HepG2 (cell line): ENCODE data around the gene PTPRQ. TPM values are rescaled to one million over a fixed set of nuclear protein-coding genes. Genes with fewer than 3 reads are reported as not detected.

Experiments
- ATAC-seq: fragments of 200-7000 bp; cut with Tn5 transposase; 3 replicates; pipeline ENCODE4 v1.9.1; 2020; ENCODE audit warnings: mild to moderate bottlenecking, moderate library complexity
- BruUV-seq: library from RNA; stranded (reverse); fragments of 400-500 nt; replicated peaks from 2 replicates; lab custom pipeline; 2021; lab: Mats Ljungman, UMichigan
- CTCF ChIA-PET: fragments of 300-600 bp; formaldehyde crosslinking; extraction: SDS; loops from one replicate; lab custom pipeline; 2021; ENCODE audit warnings: low total read pairs, inconsistent platforms, low intra/inter-chr PET ratio; lab: Yijun Ruan, JAX
- POLR2A ChIA-PET: fragments of 350-600 bp; sonication (Branson Sonifier 250); formaldehyde crosslinking; loops from one replicate; lab custom pipeline; 2020; ENCODE audit warnings: antibody characterized with exemption, inconsistent platforms; lab: Yijun Ruan, JAX
- DNase-seq: peaks from one replicate; pipeline ENCODE4 v3.0.0-alpha.2; 2015; ENCODE audit warnings: low spot score
- FAIRE-seq: peaks from 3 replicates; lab custom pipeline; 2011; peaks lifted over from hg19 to GRCh38; lab: Jason Lieb, UNC
- H2AFZ ChIP-seq: one replicate; pipeline ENCODE4 v1.6.1; 2011; ENCODE audit warnings: low read length, inconsistent platforms
- H3K27ac ChIP-seq: fragments of 300-600 bp; 3 replicates; pipeline ENCODE4 v1.8.0; 2011; ENCODE audit warnings: mixed run types, mild to moderate bottlenecking, mixed read lengths, low read length, inconsistent platforms; ENCODE audit not compliant: insufficient read depth; ENCODE audit errors: extremely low read length
- H3K27me3 ChIP-seq, 2 experiments: fragments of 200-600 bp in 1 of 2; 2 replicates in 1 of 2; 3 replicates in 1 of 2; pipeline versions ENCODE4 v1.6.0 to v1.8.0; 2011; ENCODE audit warnings: low read length in 2 of 2, mild to moderate bottlenecking in 2 of 2, moderate library complexity in 2 of 2, inconsistent platforms in 1 of 2; ENCODE audit not compliant: insufficient read depth in 2 of 2, control insufficient read depth in 1 of 2
- H3K36me3 ChIP-seq, 2 experiments: fragments of 200-600 bp in 1 of 2; replicated peaks in 1 of 2; 2 replicates in 1 of 2; 3 replicates in 1 of 2; pipeline versions ENCODE4 v1.5.1 to v1.8.0; 2011; ENCODE audit warnings: low read length in 2 of 2, inconsistent platforms in 1 of 2; ENCODE audit not compliant: insufficient read depth in 2 of 2, control insufficient read depth in 1 of 2
- H3K4me1 ChIP-seq: 2 replicates; pipeline ENCODE4 v1.5.1; 2012; ENCODE audit warnings: low read length, inconsistent platforms; ENCODE audit not compliant: insufficient read depth
- H3K4me2 ChIP-seq: 2 replicates; pipeline ENCODE4 v1.6.0; 2011; ENCODE audit warnings: low read depth, low read length, inconsistent platforms
- H3K4me3 ChIP-seq, 3 experiments: fragments of 200-600 bp in 1 of 3; sonication (generic), shearing (Covaris generic) in 1 of 3; replicated peaks in 1 of 3; 2 replicates each; pipeline ENCODE4 v1.5.1; 2011 to 2016; ENCODE audit warnings: low read length in 3 of 3, inconsistent platforms in 2 of 3, low read depth in 2 of 3, mild to moderate bottlenecking in 2 of 3, control low read depth in 1 of 3, mixed read lengths in 1 of 3; ENCODE audit not compliant: insufficient read depth in 1 of 3
- H3K79me2 ChIP-seq: one replicate; pipeline ENCODE4 v1.6.1; 2011; ENCODE audit warnings: low read length, inconsistent platforms; ENCODE audit not compliant: insufficient read depth
- H3K9ac ChIP-seq: 2 replicates; pipeline ENCODE4 v1.6.0; 2011; ENCODE audit warnings: mild to moderate bottlenecking, low read depth, low read length, inconsistent platforms; ENCODE audit not compliant: insufficient read depth
- H3K9me3 ChIP-seq: 2 replicates; pipeline ENCODE4 v1.5.1; 2012; ENCODE audit warnings: mild to moderate bottlenecking, low read length
- H4K20me1 ChIP-seq: 2 replicates; pipeline ENCODE4 v1.6.0; 2011; ENCODE audit warnings: inconsistent platforms, mild to moderate bottlenecking, low read length, moderate library complexity; ENCODE audit not compliant: insufficient read depth
- CHCHD3 ChIP-seq: sonication (generic); formaldehyde crosslinking; IDR thresholded peaks from 2 replicates; pipeline ENCODE4 v1.8.0; 2022; ENCODE audit warnings: mild to moderate bottlenecking, missing genetic modification reagents, moderate library complexity
- FOSL2 ChIP-seq: sonication (generic); formaldehyde crosslinking; IDR thresholded peaks from 2 replicates; pipeline ENCODE4 v1.4.0; 2020; ENCODE audit warnings: missing genetic modification reagents
- FOXK2 ChIP-seq: fragments of 450-650 bp; IDR thresholded peaks from 2 replicates; pipeline ENCODE4 v1.6.1; 2016
- GABPA ChIP-seq, 2 experiments: IDR thresholded peaks; 2 replicates each; pipeline ENCODE4 v1.6.1; 2011 to 2016; ENCODE audit warnings: low read depth in 2 of 2, low read length in 1 of 2, missing biosample characterization in 1 of 2, missing genetic modification characterization in 1 of 2
- GATAD1 ChIP-seq: IDR thresholded peaks from 2 replicates; pipeline ENCODE4 v1.6.1; 2016; ENCODE audit warnings: missing genetic modification reagents, missing compliant biosample characterization
- GATAD2A ChIP-seq: IDR thresholded peaks from 2 replicates; pipeline ENCODE4 v1.6.1; 2016
- HDAC6 ChIP-seq: fragments of 200-600 bp; sonication (generic); IDR thresholded peaks from 2 replicates; pipeline ENCODE4 v1.7.0; 2017; ENCODE audit warnings: mild to moderate bottlenecking, antibody characterized with exemption, low read length, low read depth
- IKZF5 ChIP-seq: IDR thresholded peaks from 2 replicates; pipeline ENCODE4 v1.6.1; 2018; ENCODE audit warnings: missing genetic modification reagents, mild to moderate bottlenecking, missing compliant biosample characterization
- KLF12 ChIP-seq: sonication (generic); formaldehyde crosslinking; IDR thresholded peaks from 2 replicates; pipeline ENCODE4 v1.4.0; 2020; ENCODE audit warnings: missing genetic modification reagents, borderline replicate concordance
- MAFG ChIP-seq: sonication (generic); formaldehyde crosslinking; IDR thresholded peaks from 2 replicates; pipeline ENCODE4 v1.5.1; 2020; ENCODE audit warnings: mild to moderate bottlenecking, missing genetic modification reagents
- MEF2D ChIP-seq: sonication (generic); formaldehyde crosslinking; IDR thresholded peaks from 2 replicates; pipeline ENCODE4 v1.5.1; 2020; ENCODE audit warnings: mild to moderate bottlenecking, missing genetic modification reagents
- NAIF1 ChIP-seq: sonication (generic); formaldehyde crosslinking; IDR thresholded peaks from 2 replicates; pipeline ENCODE4 v1.5.0; 2020; ENCODE audit warnings: mild to moderate bottlenecking, missing genetic modification reagents, borderline replicate concordance
- NFYB ChIP-seq: sonication (generic); formaldehyde crosslinking; IDR thresholded peaks from 2 replicates; pipeline ENCODE4 v1.4.0; 2020; ENCODE audit warnings: missing genetic modification reagents
- ZBTB3 ChIP-seq: sonication (generic); formaldehyde crosslinking; IDR thresholded peaks from 2 replicates; pipeline ENCODE4 v1.4.0; 2020; ENCODE audit warnings: low read depth, mild to moderate bottlenecking, moderate library complexity, missing genetic modification reagents, borderline replicate concordance
- ZBTB7B ChIP-seq: sonication (generic); formaldehyde crosslinking; IDR thresholded peaks from 2 replicates; pipeline ENCODE4 v1.4.0; 2020; ENCODE audit warnings: missing genetic modification reagents
- ZFP36 ChIP-seq: fragments of 150-350 bp; IDR thresholded peaks from 2 replicates; pipeline ENCODE4 v1.6.1; 2018; ENCODE audit warnings: borderline replicate concordance, low read length, low read depth; ENCODE audit not compliant: partially characterized antibody
- ZNF263 ChIP-seq: sonication (generic); formaldehyde crosslinking; IDR thresholded peaks from 2 replicates; pipeline ENCODE4 v1.4.0; 2020; ENCODE audit warnings: missing genetic modification reagents
- ZSCAN9 ChIP-seq: IDR thresholded peaks from 2 replicates; pipeline ENCODE4 v1.6.1; 2016; ENCODE audit warnings: borderline replicate concordance
- WGBS: methylation state at CpG from one replicate; pipeline ENCODE4 v1.1.6; 2017; ENCODE audit warnings: low lambda C conversion rate; 5-methylcytosine and 5-hydroxymethylcytosine counted together
- in situ Hi-C: cut with HindIII; loops from 2 replicates; pipeline ENCODE4 v1.10.0; 2017; ENCODE audit warnings: low pct_unique_long_range_greater_than_20kb; ENCODE audit not compliant: extremely low pct_ligation_motif_present
- intact Hi-C: fragments of 100-400 bp; cut with micrococcal nuclease; formaldehyde crosslinking; loops from one replicate; pipeline ENCODE4 v1.10.0; 2022; ENCODE audit not compliant: unreplicated experiment
- polyA plus RNA-seq, 8 experiments: library from polyadenylated mRNA; depleted of rRNA in 3 of 8; stranded (reverse) in 7 of 8; unstranded in 1 of 8; fragments of >200 nt; fragmentation: Illumina TruSeq in 4 of 8; extraction: Trizol in 4 of 8; gene quantifications; 2 replicates each; pipeline versions ENCODE4 v1.2.1 to v1.2.3, GENCODE V29; 2011 to 2016; ENCODE audit warnings: low read depth in 4 of 8, missing spikeins in 1 of 8, mixed read lengths in 1 of 8; ENCODE audit not compliant: insufficient read depth in 1 of 8
- total RNA-seq, 5 experiments: library from RNA; depleted of rRNA; stranded (reverse); fragments of >200 nt; fragmentation: Illumina TruSeq; extraction: Trizol; gene quantifications; 2 replicates each; pipeline ENCODE4 v1.2.3, GENCODE V29; 2016; ENCODE audit warnings: low read depth in 1 of 5

The PTPRQ gene
- total and polyA plus RNA-seq, 2 of the 13 experiments (the other 11 are each of a cell fraction or from before 2014, with no cell fraction given) = not detected

- Histone ChIP-seq H3K4me1 (peaks cover 12% of the 10 kb centered on the region), H3K9me3 (no peaks in the 10 kb centered on the region), H3K27ac (no peak overlapping the region), H3K27me3 (no peaks in the 10 kb centered on the region; a peak in 1 of 5 replicates), H4K20me1 (no peaks in the 10 kb centered on the region), H3K79me2 (no peaks in the 10 kb centered on the region), H3K4me2 (no peak overlapping the region), H3K36me3 (no peaks in the 10 kb centered on the region), H2AFZ (no peak overlapping the region), H3K9ac (no peak overlapping the region), H3K4me3 (no peak overlapping the region)
- ATAC-seq = no peak
- DNase-seq = no peak
- TF ChIP-seq MEF2D (CRISPR knock-in tag) (no peak), GABPA (IDR thresholded peaks at IDR 0.05; ENCODE audit: low read depth, low read length) (no peak), GABPA (CRISPR knock-in tag; IDR thresholded peaks at IDR 0.05; ENCODE audit: low read depth) (no peak), ZBTB3 (CRISPR knock-in tag) (no peak), FOXK2 (no peak)
- intact Hi-C loops = no loop called here
- 59% methylated on average over 2 of the region's 2 CpGs for WGBS
- in situ Hi-C loops = no loop called here
- no peak for FAIRE-seq
- ChIA-PET CTCF (no interaction called here), POLR2A (no interaction called here)
- no TSS peak for BruUV-seq
Measured at GRCh38 chr12:80704420-80704819, 260.4 kb downstream of the PTPRQ start.

DNA sequence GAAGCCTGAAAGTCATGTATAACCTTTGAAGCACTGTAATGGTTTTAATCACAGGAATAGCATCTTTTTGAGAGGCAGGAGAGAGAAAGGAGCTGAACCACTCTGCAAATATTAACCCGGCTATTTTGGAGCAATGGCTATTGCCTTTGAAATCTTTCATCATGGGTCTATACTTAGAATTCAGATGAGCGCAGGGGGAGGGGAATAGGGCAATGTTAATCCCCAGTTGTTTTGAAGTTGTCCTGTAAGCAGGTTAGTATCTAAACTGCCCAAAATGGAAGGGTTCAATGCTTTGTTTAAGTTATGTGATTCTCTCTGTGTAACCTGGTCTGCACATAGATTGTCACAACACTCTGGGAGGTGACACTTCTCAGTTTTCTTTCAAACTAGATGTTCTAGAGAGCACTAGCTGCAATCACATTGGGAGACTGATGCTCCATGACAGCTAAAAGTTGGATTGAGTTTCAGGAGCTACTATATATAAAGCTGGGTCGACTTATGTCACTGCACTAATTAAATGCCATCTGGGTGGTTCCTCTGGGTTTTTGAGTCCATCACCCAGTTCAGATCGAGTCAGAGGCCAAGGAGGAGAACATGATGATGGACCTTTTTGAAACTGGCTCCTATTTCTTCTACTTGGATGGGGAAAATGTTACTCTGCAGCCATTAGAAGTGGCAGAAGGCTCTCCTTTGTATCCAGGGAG lies 263.2 kb downstream of the PTPRQ start, which contains the start of gene MYF6:
Gene MYF6, plus strand, starts transcription at position 509 of the 704 bp plus-strand sequence. Its CDS starts 86 bp downstream, at position 595.
- H2AFZ ChIP-seq = no peak within 1 kb of the TSS
- ChIA-PET CTCF (no interaction called here), POLR2A (no interaction called here)
- H3K4me2 ChIP-seq = no peak within 1 kb of the TSS
- no peaks in the 10 kb centered on the region for H3K79me2 ChIP-seq
- in situ Hi-C loops = no loop called here
- H3K4me1 ChIP-seq = peaks cover 12% of the 10 kb centered on the region
- no peaks in the 10 kb centered on the region for H4K20me1 ChIP-seq
- WGBS = 20% methylated on average over 4 of the region's 4 CpGs
- H3K4me3 ChIP-seq = no peak within 1 kb of the TSS
- no peaks in the 10 kb centered on the region; a peak in 1 of 5 replicates for H3K27me3 ChIP-seq
- no peaks in the 10 kb centered on the region for H3K36me3 ChIP-seq
- DNase-seq (no peak), ATAC-seq (no peak), FAIRE-seq (no peak)
- no peak within 1 kb of the TSS for H3K9ac ChIP-seq
- intact Hi-C loops = no loop called here
- no peak within 1 kb of the TSS for H3K27ac ChIP-seq
- BruUV-seq = no TSS peak
- H3K9me3 ChIP-seq = no peaks in the 10 kb centered on the region
- no peak for TF ChIP-seq MAFG (CRISPR knock-in tag)
- TF ChIP-seq NFYB = no peak
- TF ChIP-seq ZSCAN9 (CRISPR knock-in tag) = no peak
- TF ChIP-seq HDAC6 = no peak
- TF ChIP-seq GATAD2A = no peak
- TF ChIP-seq FOSL2 (CRISPR knock-in tag) = no peak
- no peak for TF ChIP-seq NAIF1 (CRISPR knock-in tag)
- no peak for TF ChIP-seq ZNF263 (CRISPR knock-in tag)
- no peak for TF ChIP-seq ZBTB7B
- TF ChIP-seq KLF12 (CRISPR knock-in tag) = no peak
- no peak for TF ChIP-seq GATAD1 (CRISPR knock-in tag)
- no peak for TF ChIP-seq IKZF5 (CRISPR knock-in tag)
- no peak for TF ChIP-seq CHCHD3 (CRISPR knock-in tag)
- no peak for TF ChIP-seq ZFP36
